Transverse colon (tissue), 4 donors: ENCODE data around the gene OXER1. TPM values are rescaled to one million over a fixed set of nuclear protein-coding genes. Genes with fewer than 3 reads are reported as not detected.
A peak's percentile ranks its signal among the peaks of the same experiment; 100 is the strongest.

ENCODE experiments used
- DNase-seq: peaks from one replicate; pipeline ENCODE4 v3.0.0-alpha.2; 2019
- H3K27ac ChIP-seq, 4 donors: fragments of 200-600 bp; sonication (generic); 2 replicates each; pipeline ENCODE4 v1.5.1; 2016 to 2018; ENCODE audit warnings: inconsistent platforms in 4 of 4
- H3K27me3 ChIP-seq: fragments of 200-600 bp; sonication (generic); 2 replicates; pipeline ENCODE4 v1.5.1; 2017; ENCODE audit warnings: inconsistent platforms
- H3K36me3 ChIP-seq, 4 donors: fragments of 200-600 bp; sonication (generic); 2 replicates each; pipeline ENCODE4 v1.5.1; 2017 to 2019; ENCODE audit warnings: inconsistent platforms in 4 of 4
- H3K4me1 ChIP-seq, 4 donors: fragments of 200-600 bp; sonication (generic); 2 replicates each; pipeline ENCODE4 v1.5.1; 2017 to 2020; ENCODE audit warnings: inconsistent platforms in 4 of 4
- H3K4me3 ChIP-seq, 4 donors: fragments of 200-600 bp; sonication (generic); 1 replicate in 1 of 4; 2 replicates in 3 of 4; pipeline versions ENCODE4 v1.5.1 to v1.6.1; 2017 to 2019; ENCODE audit warnings: inconsistent platforms in 4 of 4
- H3K9me3 ChIP-seq, 2 donors: fragments of 200-600 bp; sonication (generic); 2 replicates each; pipeline ENCODE4 v1.5.1; 2017 to 2019; ENCODE audit warnings: inconsistent platforms in 2 of 2
- CTCF ChIP-seq, 5 experiments: fragments of 200-600 bp in 3 of 5; fragments of 450-650 bp in 2 of 5; sonication (generic) in 3 of 5; IDR thresholded peaks; 1 replicate in 2 of 5; 2 replicates in 3 of 5; pipeline ENCODE4 v1.5.1; 2016 to 2017; ENCODE audit warnings: antibody characterized with exemption in 5 of 5, inconsistent platforms in 3 of 5, mild to moderate bottlenecking in 2 of 5, moderate library complexity in 1 of 5
- EP300 ChIP-seq: sonication (generic); formaldehyde crosslinking; IDR thresholded peaks from one replicate; pipeline ENCODE4 v1.6.1; 2017; ENCODE audit warnings: antibody characterized with exemption, low read depth
- POLR2A ChIP-seq: fragments of 450-650 bp; IDR thresholded peaks from one replicate; pipeline ENCODE4 v1.6.1; 2016; ENCODE audit warnings: antibody characterized with exemption, mild to moderate bottlenecking, moderate library complexity
- POLR2AphosphoS5 ChIP-seq, 3 donors: sonication (generic); formaldehyde crosslinking; IDR thresholded peaks; one replicate each; pipeline ENCODE4 v1.6.1; 2016; ENCODE audit warnings: antibody characterized with exemption in 3 of 3
- WGBS, 2 donors: methylation state at CpG; one replicate each; pipeline ENCODE4 v1.1.5; 2018; ENCODE audit warnings: low coverage in 1 of 2; 5-methylcytosine and 5-hydroxymethylcytosine counted together
- in situ Hi-C, 4 donors: fragments of 200-750 bp; cut with MboI; loops; one replicate each; pipeline versions ENCODE4 v1.15.0 to v1.15.1; 2017; ENCODE audit warnings: low sequenced_read_pairs in 3 of 4, low pct_ligation_motif_present in 1 of 4, low pct_unique_long_range_greater_than_20kb in 1 of 4
- intact Hi-C: fragments of 100-400 bp; cut with DNase I; formaldehyde crosslinking; loops from one replicate; pipeline ENCODE4 v1.15.1; 2023; ENCODE audit warnings: low total_unique reads
- total RNA-seq, 4 donors: library from RNA; depleted of rRNA; stranded (reverse); fragments of >200 nt; gene quantifications; one replicate each; pipeline ENCODE4 v1.1.0, GENCODE V29; 2016

Gene OXER1
- total RNA-seq: 1 to 10 TPM in 2 of 4 donors, under 1 TPM in 1, not detected in 1; 0.48 to 6.4 (median 4.9) TPM

GRCh38 chr2:42764096-42764495 is at the start of gene OXER1:
Gene OXER1, minus strand, starts transcription at chr2:42764135. Its CDS starts 73 bp downstream, at chr2:42764062.
- no peaks in the 10 kb centered on the region for H3K4me1 ChIP-seq
- no peaks in the 10 kb centered on the region for H3K36me3 ChIP-seq
- TF ChIP-seq POLR2A (no peak), EP300 (no peak), POLR2AphosphoS5 (IDR thresholded peaks at IDR 0.05) (no peak), CTCF (IDR thresholded peaks at IDR 0.05) (no peak)
- H3K27ac ChIP-seq: no peak within 1 kb of the TSS
- in situ Hi-C loops (no loop called here), intact Hi-C loops (no loop called here)
- H3K9me3 ChIP-seq: no peaks in the 10 kb centered on the region
- no peak within 1 kb of the TSS for H3K4me3 ChIP-seq
- no peak for DNase-seq
- WGBS, 2 donors: 77% methylated on average over 5 of the region's 5 CpGs; no CpG with 5 or more reads in 1 of the 2 donors
- H3K27me3 ChIP-seq: no peaks in the 10 kb centered on the region

- DNase-seq: no peak
- Histone ChIP-seq H3K4me1 (peaks cover 4 to 12% (median 6%) of the 10 kb centered on the region in 4 donors), H3K27ac (peak overlapping the region in 1 of 4 donors; percentile 9), H3K36me3 (no peaks in the 10 kb centered on the region), H3K27me3 (no peaks in the 10 kb centered on the region), H3K4me3 (no peak overlapping the region), H3K9me3 (no peaks in the 10 kb centered on the region)
- 40 to 57% methylated on average over 1 of the region's 1 CpG for WGBS, 2 donors
- TF ChIP-seq EP300: no peak
- TF ChIP-seq CTCF (IDR thresholded peaks at IDR 0.05): peak; percentile 55 to 71 (median 69)
- in situ Hi-C loops (no loop called here), intact Hi-C loops (no loop called here)
Measured at GRCh38 chr2:42812899-42813479, 49.1 kb upstream of the OXER1 start.

DNA sequence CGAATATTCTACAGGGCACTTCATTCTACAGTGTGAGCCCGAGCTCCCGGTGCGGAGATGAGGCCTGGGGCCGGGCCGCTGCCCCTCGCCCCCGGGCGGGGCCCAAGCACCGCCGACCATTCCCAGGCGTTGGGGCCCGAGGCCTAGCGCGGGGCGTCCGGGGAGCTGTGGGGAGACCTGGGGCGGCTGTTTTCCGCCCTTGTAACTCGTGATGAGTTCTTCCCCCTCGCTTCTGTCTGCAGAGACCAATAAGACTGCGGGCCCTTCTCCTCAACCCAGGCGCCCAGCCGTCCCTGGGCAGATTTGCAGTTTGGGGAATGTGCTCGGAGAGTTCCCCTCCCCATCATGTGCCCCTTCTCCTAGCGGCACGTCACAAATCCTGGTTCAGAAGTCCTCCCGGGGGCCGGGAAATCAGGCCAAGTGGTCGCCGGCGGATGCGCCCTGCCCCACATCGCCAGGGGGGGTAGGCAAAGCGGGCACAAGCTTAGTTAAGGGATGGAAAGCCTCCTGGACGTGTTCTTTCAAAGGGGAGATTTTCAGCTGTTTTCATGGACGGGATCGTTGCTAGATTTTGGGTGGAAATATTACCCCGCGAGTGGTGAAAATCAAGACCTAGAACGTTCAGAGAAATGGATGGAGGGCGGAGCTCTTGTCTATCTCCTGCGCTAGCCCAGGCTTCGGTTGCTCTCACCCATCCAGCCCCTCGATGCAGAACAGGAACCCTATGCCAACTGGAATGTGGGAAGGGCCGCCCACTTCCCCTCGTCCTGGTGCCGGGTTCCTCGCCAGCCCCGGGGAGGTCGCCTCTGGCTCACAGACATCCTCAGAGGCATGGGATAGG is 47.3 kb upstream of the OXER1 start:
- peak overlapping the region; percentile 30 to 64 (median 58) for H3K4me3 ChIP-seq
- peaks cover 4 to 12% (median 6%) of the 10 kb centered on the region in 4 donors for H3K4me1 ChIP-seq
- H3K27ac ChIP-seq: peak overlapping the region; percentile 97 to 100 (median 98)
- H3K36me3 ChIP-seq: no peaks in the 10 kb centered on the region
- no peaks in the 10 kb centered on the region for H3K27me3 ChIP-seq
- intact Hi-C loops (no loop called here), in situ Hi-C loops (no loop called here)
- 36% methylated on average over 51 of the region's 51 CpGs; no CpG with 5 or more reads in 1 of the 2 donors for WGBS, 2 donors
- DNase-seq: peak; percentile 45
- no peaks in the 10 kb centered on the region for H3K9me3 ChIP-seq
- TF ChIP-seq POLR2A (no peak), POLR2AphosphoS5 (IDR thresholded peaks at IDR 0.05) (peak in 2 of 3 donors; percentile 22 to 39), EP300 (no peak), CTCF (IDR thresholded peaks at IDR 0.05) (peak in 1 of 5 experiments; percentile 9)
